Activated CD4-positive, alpha-beta T cell treated with anti-CD3 and anti-CD28 coated beads for 24 hours (primary cell): ENCODE measurements around the gene DECR2.
"Not testable (repeated sequence)": the region's sequence is repeated elsewhere in the genome, so short reads cannot be mapped to it uniquely, and the experiment has no call there.

Experiments
- DNase-seq, 2 donors: peaks; one replicate each; pipeline ENCODE4 v3.0.0-alpha.2; 2020; ENCODE audit warnings: low read depth in 2 of 2

The DECR2 gene

GRCh38 chr16:367333-367903 is 34.3 kb upstream of the DECR2 start:
- no peak for DNase-seq

- no peak for DNase-seq
Observed at GRCh38 chr16:368388-369158, 33.1 kb upstream of the DECR2 start.

- no peak for DNase-seq
Observed at GRCh38 chr16:369275-369865, 32.3 kb upstream of the DECR2 start.

GRCh38 chr16:369866-370436 is 31.7 kb upstream of the DECR2 start:
- DNase-seq = no peak

GRCh38 chr16:370443-370842 is 31.2 kb upstream of the DECR2 start, which contains the start of gene MRPL28:
TSS of gene MRPL28 (minus strand) at chr16:370538. CDS start at chr16:370218, 320 bp downstream.
- peak; percentile 92 to 94 for DNase-seq

- DNase-seq = no peak
Observed at GRCh38 chr16:370979-371514, 30.6 kb upstream of the DECR2 start.

GRCh38 chr16:371515-372301 is 30.0 kb upstream of the DECR2 start:
- DNase-seq = no peak

GRCh38 chr16:372302-372983 is 29.2 kb upstream of the DECR2 start:
- no peak for DNase-seq

GRCh38 chr16:373020-373598 is 28.6 kb upstream of the DECR2 start:
- DNase-seq = no peak

GRCh38 chr16:373848-374615 is 27.7 kb upstream of the DECR2 start:
- no peak for DNase-seq

GRCh38 chr16:374616-374926 is 27.1 kb upstream of the DECR2 start:
- DNase-seq = no peak

- no peak for DNase-seq
Observed at GRCh38 chr16:375212-375611, 26.5 kb upstream of the DECR2 start.

GRCh38 chr16:375927-376816 is 25.5 kb upstream of the DECR2 start:
- DNase-seq = no peak

GRCh38 chr16:376817-377418 is 24.8 kb upstream of the DECR2 start:
- no peak for DNase-seq

- DNase-seq = no peak
Observed at GRCh38 chr16:377419-377951, 24.2 kb upstream of the DECR2 start.

GRCh38 chr16:378113-378820 is 23.4 kb upstream of the DECR2 start:
- DNase-seq = not testable (repeated sequence)

GRCh38 chr16:378821-379182 is 22.9 kb upstream of the DECR2 start:
- DNase-seq = no peak
